Fibroblast of skin of right quadriceps (primary cell): ENCODE data around the gene STRIP2.
"Not testable (repeated sequence)": the region's sequence is repeated elsewhere in the genome, so short reads cannot be mapped to it uniquely, and the experiment has no call there.

ENCODE experiments used
- DNase-seq: peaks from one replicate; pipeline ENCODE4 v3.0.0-alpha.2; 2013

STRIP2 gene

GRCh38 chr7:129534558-129535274 is 100.5 kb downstream of the STRIP2 start:
- DNase-seq, result not testable (repeated sequence)

DNA sequence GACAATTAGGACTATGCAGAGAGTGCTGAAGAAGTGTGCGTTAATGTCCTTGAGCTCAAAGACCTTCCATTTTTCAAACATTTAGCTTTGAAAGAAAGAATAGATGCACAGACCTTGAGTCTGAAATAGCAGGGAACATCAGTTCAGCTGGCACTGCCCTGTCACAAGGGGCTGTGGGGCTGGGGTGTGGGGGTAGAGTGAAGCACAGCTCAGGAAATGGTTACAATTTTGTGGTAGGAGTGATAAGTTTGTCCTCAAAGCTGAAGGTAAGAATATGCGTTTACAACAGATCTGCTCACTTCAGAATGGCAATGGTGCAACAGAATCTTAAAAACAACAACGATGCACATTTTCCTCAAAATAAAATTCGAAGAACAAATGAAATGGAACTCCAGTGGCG is 101.7 kb downstream of the STRIP2 start:
- DNase-seq, result no peak

DNA sequence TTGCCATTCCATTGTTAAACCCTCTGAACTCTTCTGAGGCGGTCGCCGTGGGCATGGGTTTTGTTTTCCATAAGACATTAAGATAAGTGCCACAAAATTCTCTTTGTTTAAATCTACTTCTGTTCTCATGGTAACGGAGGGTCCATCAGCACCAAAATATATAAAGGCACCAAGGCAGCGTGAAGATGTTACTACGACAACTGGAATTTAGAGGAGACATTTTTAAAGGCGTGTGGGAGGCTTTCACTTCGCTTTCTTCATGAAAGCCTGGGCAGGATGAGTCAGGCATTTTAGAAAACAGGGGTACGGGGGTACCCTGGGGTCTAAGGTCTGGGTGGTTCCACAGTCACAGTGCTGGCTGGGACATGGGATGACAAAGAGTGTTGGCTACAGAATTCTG is 102.1 kb downstream of the STRIP2 start:
- no peak for DNase-seq
